ENCODE data around the gene RUFY4.

The RUFY4 gene

DNA sequence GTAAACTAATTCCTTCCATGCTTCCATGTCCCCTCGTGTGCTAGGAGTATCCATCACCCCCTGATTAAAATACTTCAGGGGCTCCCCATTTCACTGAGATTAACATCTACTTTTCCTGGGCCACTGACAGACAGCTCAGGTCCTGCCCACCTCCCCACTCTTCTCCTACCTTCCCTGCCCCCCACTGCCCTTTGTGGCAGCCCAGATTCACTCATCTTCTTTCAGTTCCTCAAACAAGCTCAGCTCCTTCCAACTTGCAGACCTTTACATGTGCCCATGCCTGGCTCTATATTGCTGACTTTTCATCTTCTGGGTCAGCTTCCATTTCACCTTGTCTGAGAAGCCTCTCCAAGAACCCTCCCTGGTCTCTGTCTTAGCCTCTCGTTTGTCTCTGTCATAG lies 12.0 kb downstream of the RUFY4 start:
- Histone ChIP-seq H2AFZ (ENCODE audit: low read length) (no peak overlapping the region), H3K9ac (ENCODE audit: low read depth, low read length, poor library complexity, severe bottlenecking) (no peak overlapping the region), H3K27me3 (ENCODE audit: insufficient read depth, low read length, poor library complexity, severe bottlenecking) (no peaks in the 10 kb centered on the region), H3K9me2 (replicated peaks; ENCODE audit: low read depth, low read length) (no peaks in the 10 kb centered on the region), H3K79me2 (ENCODE audit: insufficient read depth, low read length) (no peaks in the 10 kb centered on the region), H3K36me3 (ENCODE audit: insufficient read depth, low read length) (no peaks in the 10 kb centered on the region), H3K4me2 (ENCODE audit: low read depth, low read length, poor library complexity, severe bottlenecking) (no peak overlapping the region), H4K20me1 (ENCODE audit: insufficient read depth, low read length, poor library complexity, severe bottlenecking) (no peaks in the 10 kb centered on the region), H3F3A (ENCODE audit: low read depth) (no peaks in the 10 kb centered on the region), H3K4me1 (ENCODE audit: insufficient read depth, low read length, poor library complexity, severe bottlenecking) (no peaks in the 10 kb centered on the region), H3K9me3 (ENCODE audit: insufficient read depth, low read depth, low read length) (no peaks in the 10 kb centered on the region), H3K4me3 (ENCODE audit: low read length, poor library complexity, severe bottlenecking) (no peak overlapping the region)
- TF ChIP-seq EZH2phosphoT487 (IDR thresholded peaks at IDR 0.05; ENCODE audit: borderline replicate concordance), result no peak
- TF ChIP-seq, protein P1, sequence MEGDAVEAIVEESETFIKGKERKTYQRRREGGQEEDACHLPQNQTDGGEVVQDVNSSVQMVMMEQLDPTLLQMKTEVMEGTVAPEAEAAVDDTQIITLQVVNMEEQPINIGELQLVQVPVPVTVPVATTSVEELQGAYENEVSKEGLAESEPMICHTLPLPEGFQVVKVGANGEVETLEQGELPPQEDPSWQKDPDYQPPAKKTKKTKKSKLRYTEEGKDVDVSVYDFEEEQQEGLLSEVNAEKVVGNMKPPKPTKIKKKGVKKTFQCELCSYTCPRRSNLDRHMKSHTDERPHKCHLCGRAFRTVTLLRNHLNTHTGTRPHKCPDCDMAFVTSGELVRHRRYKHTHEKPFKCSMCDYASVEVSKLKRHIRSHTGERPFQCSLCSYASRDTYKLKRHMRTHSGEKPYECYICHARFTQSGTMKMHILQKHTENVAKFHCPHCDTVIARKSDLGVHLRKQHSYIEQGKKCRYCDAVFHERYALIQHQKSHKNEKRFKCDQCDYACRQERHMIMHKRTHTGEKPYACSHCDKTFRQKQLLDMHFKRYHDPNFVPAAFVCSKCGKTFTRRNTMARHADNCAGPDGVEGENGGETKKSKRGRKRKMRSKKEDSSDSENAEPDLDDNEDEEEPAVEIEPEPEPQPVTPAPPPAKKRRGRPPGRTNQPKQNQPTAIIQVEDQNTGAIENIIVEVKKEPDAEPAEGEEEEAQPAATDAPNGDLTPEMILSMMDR (conservative IDR thresholded peaks at IDR 0.05; ENCODE audit: low read length), result no peak

DNA sequence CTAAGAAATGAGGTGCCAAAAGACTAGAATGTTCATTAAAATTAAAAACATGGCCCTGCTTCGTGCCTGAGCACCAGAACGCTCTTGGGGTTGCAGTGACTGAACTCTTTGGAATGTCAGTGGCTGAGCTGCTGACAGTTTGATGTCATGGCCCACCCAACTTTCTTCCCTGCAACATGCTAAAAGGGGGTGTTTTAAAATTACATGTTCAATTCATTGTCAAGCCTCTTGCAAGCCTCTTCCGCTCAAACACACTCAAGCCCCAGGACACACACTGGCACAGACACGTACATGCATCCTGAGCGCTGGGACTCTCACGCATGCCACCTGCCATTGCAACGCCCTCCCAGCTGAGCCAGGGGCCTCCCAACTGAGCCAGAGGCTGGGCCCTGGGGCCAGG lies 12.6 kb downstream of the RUFY4 start:
- no peak overlapping the region for H2AFZ ChIP-seq (ENCODE audit: low read length)
- no peaks in the 10 kb centered on the region for H3K36me3 ChIP-seq (ENCODE audit: insufficient read depth, low read length)
- no peak overlapping the region for H3K9ac ChIP-seq (ENCODE audit: low read depth, low read length, poor library complexity, severe bottlenecking)
- H3K27me3 ChIP-seq (ENCODE audit: insufficient read depth, low read length, poor library complexity, severe bottlenecking), result no peaks in the 10 kb centered on the region
- no peak for TF ChIP-seq EZH2phosphoT487 (IDR thresholded peaks at IDR 0.05; ENCODE audit: borderline replicate concordance)
- TF ChIP-seq, protein P1 (conservative IDR thresholded peaks at IDR 0.05; ENCODE audit: low read length), result no peak
- no peaks in the 10 kb centered on the region for H3K79me2 ChIP-seq (ENCODE audit: insufficient read depth, low read length)
- H3K9me2 ChIP-seq (replicated peaks; ENCODE audit: low read depth, low read length), result no peaks in the 10 kb centered on the region
- H3F3A ChIP-seq (ENCODE audit: low read depth), result no peaks in the 10 kb centered on the region
- H3K4me1 ChIP-seq (ENCODE audit: insufficient read depth, low read length, poor library complexity, severe bottlenecking), result no peaks in the 10 kb centered on the region
- H3K4me3 ChIP-seq (ENCODE audit: low read length, poor library complexity, severe bottlenecking), result no peak overlapping the region
- no peak overlapping the region for H3K4me2 ChIP-seq (ENCODE audit: low read depth, low read length, poor library complexity, severe bottlenecking)
- H3K9me3 ChIP-seq (ENCODE audit: insufficient read depth, low read depth, low read length), result peaks cover 3% of the 10 kb centered on the region; the same call in 1 of the 2 replicates
- no peaks in the 10 kb centered on the region for H4K20me1 ChIP-seq (ENCODE audit: insufficient read depth, low read length, poor library complexity, severe bottlenecking)

DNA sequence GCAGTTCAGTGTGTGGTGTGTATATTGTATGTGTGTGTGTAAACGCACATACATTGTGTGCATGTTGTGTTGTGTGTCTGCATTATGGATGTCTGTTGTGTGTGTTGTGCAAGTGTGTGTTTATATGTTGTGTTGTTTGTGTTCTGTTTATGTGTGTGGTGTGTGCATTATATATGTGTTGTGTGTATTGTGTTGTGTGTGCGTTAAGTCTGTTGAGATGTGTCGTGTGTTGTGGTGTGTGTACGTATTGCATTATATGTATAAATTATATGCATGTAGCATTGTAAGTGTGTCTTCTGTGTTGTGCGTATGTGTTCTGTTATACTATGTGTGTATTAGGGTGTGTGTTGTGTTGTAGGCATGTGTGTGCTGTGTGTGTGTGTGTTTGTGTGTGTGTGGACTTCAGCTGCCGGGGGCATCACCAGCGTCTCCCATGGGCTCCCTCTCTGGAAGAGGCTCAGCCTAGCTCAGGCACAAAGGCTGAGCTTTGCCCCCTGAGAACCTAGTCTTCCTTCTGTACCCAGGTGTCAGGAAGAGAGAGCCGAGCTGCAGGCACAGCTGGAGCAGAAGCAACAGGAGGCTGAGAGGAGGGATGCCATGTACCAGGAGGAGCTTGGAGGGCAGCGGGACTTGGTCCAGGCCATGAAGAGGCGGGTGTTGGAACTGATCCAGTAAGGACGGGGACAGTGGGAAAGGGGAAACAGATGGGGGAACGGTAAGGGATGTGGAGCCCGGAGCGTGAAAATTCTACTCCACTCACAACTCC lies 13.7 kb downstream of the RUFY4 start:
- Histone ChIP-seq H3K36me3 (ENCODE audit: insufficient read depth, low read length) (no peaks in the 10 kb centered on the region), H3K9ac (ENCODE audit: low read depth, low read length, poor library complexity, severe bottlenecking) (no peak overlapping the region)
- no peak for TF ChIP-seq EZH2phosphoT487 (IDR thresholded peaks at IDR 0.05; ENCODE audit: borderline replicate concordance)
- TF ChIP-seq, protein P1 (conservative IDR thresholded peaks at IDR 0.05; ENCODE audit: low read length), result no peak

More for the DNA sequence above, 13.7 kb downstream of the RUFY4 start:
- Histone ChIP-seq H3K27me3 (ENCODE audit: insufficient read depth, low read length, poor library complexity, severe bottlenecking) (no peaks in the 10 kb centered on the region), H2AFZ (ENCODE audit: low read length) (no peak overlapping the region), H3K79me2 (ENCODE audit: insufficient read depth, low read length) (no peaks in the 10 kb centered on the region), H3K9me3 (ENCODE audit: insufficient read depth, low read depth, low read length) (peaks cover 3% of the 10 kb centered on the region; the same call in 1 of the 2 replicates), H3K9me2 (replicated peaks; ENCODE audit: low read depth, low read length) (no peaks in the 10 kb centered on the region), H3K4me2 (ENCODE audit: low read depth, low read length, poor library complexity, severe bottlenecking) (no peak overlapping the region), H3K4me3 (ENCODE audit: low read length, poor library complexity, severe bottlenecking) (no peak overlapping the region), H3F3A (ENCODE audit: low read depth) (no peaks in the 10 kb centered on the region), H3K4me1 (ENCODE audit: insufficient read depth, low read length, poor library complexity, severe bottlenecking) (no peaks in the 10 kb centered on the region), H4K20me1 (ENCODE audit: insufficient read depth, low read length, poor library complexity, severe bottlenecking) (no peaks in the 10 kb centered on the region)
